Erythroblast (primary cell): ENCODE results near the gene SLC19A1.

Source experiments
- GATA1 ChIP-seq: IDR thresholded peaks from 2 replicates; pipeline ENCODE4 v1.6.1; 2011; ENCODE audit warnings: low read depth, mild to moderate bottlenecking, control low read depth, low read length, moderate library complexity
- POLR2A ChIP-seq: IDR thresholded peaks from 2 replicates; pipeline ENCODE4 v1.6.1; 2011; ENCODE audit warnings: mild to moderate bottlenecking, low read length

GRCh38 chr21:45506836-45507522, 35.3 kb downstream of the SLC19A1 start:
- TF ChIP-seq POLR2A, result no peak
- no peak for TF ChIP-seq GATA1
